Measurements from ENCODE around the gene STK39.
"Not testable (repeated sequence)": the region's sequence is repeated elsewhere in the genome, so short reads cannot be mapped to it uniquely, and the experiment has no call there.

STK39 gene

DNA sequence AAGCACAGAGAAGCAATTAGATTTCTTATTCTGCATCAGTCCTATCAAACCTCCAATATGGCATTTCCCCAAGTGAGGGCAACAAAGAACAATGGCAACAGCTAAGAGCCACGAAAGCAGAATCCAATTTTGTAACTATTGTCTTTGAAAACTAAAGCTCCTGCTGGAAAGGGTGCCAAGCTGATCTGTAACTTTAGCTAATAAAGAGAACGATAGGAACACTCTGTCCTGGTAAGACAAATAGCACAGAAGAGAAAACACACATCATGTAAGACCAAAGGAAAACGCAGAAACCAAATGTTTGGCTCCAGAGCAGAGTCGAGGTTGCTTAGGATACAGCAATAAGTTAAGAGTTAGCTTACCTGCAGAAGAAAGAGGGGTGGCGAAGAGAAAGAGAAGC is 160.5 kb downstream of the STK39 start:
- H3K27ac ChIP-seq (ENCODE audit: low read length): no peak overlapping the region
- no peak overlapping the region for H3K4me3 ChIP-seq (ENCODE audit: low read length in 2 of 2)
- no peaks in the 10 kb centered on the region for H3K27me3 ChIP-seq (ENCODE audit: control insufficient read depth in 1 of 2, insufficient read depth in 2 of 2, low read length in 2 of 2)
- no peaks in the 10 kb centered on the region for H3K4me1 ChIP-seq (ENCODE audit: control insufficient read depth, insufficient read depth, low read length)
- H3K9ac ChIP-seq (ENCODE audit: low read length in 2 of 2): no peak overlapping the region
- peaks cover 0 to 4% of the 10 kb centered on the region in 2 donors for H3K36me3 ChIP-seq (ENCODE audit: control insufficient read depth in 2 of 2, insufficient read depth in 2 of 2, low read length in 2 of 2)
- H3K9me3 ChIP-seq (ENCODE audit: control insufficient read depth in 2 of 2, low read length in 2 of 2): no peaks in the 10 kb centered on the region

DNA sequence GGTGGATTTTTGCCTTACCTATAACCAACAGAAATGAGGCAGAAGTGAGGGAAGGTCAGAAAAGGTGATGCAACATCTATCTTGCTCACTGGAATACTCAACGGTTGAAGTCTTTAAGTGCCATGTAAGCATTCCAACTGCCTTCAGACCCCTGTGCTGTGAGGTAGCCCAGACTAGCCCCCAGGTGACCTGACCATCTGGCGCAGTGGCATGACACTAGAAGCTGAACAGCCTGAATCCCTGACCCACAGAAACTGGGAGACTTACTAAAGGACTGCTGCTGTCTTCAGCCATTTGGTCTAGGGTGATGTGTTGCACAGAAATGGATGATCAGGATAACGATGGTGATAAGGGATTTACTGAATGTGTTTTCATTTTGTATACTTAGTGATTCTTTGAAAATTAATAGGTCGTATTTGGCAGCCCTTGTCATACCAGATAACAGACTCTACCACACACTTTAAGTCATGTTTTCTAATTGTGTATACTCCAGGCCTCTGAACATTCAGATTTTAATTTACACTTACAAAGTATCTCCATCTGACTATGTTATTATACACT is 161.5 kb downstream of the STK39 start:
- H3K27ac ChIP-seq (ENCODE audit: low read length): no peak overlapping the region

DNA sequence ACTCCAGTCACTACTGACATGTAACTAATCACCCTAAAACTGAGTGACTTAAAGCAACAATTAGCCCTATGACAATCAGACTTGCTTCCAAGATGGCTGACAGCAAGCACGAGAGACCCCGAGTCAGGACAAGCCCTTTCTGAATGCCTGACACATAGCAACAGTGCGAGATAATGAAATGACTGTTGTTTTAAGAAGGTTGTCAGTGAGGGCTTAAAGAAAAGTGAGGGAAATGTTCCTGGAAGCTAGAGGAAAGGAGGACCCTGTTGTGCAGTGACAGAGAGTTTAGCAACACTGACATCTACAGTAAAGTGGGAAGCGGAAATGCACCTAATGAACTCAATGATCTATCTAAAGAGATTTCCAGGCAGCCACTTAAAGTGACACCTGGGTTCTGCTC is 163.1 kb downstream of the STK39 start:
- H3K27me3 ChIP-seq (ENCODE audit: control insufficient read depth in 1 of 2, insufficient read depth in 2 of 2, low read length in 2 of 2): no peaks in the 10 kb centered on the region
- H3K9ac ChIP-seq (ENCODE audit: low read length in 2 of 2): no peak overlapping the region
- no peak overlapping the region for H3K27ac ChIP-seq (ENCODE audit: low read length)
- H3K36me3 ChIP-seq (ENCODE audit: control insufficient read depth in 2 of 2, insufficient read depth in 2 of 2, low read length in 2 of 2): no peaks in the 10 kb centered on the region
- no peaks in the 10 kb centered on the region for H3K4me1 ChIP-seq (ENCODE audit: control insufficient read depth, insufficient read depth, low read length)
- H3K4me3 ChIP-seq (ENCODE audit: low read length in 2 of 2): no peak overlapping the region
- no peaks in the 10 kb centered on the region for H3K9me3 ChIP-seq (ENCODE audit: control insufficient read depth in 2 of 2, low read length in 2 of 2)

More for the DNA sequence above, 161.5 kb downstream of the STK39 start:
- Histone ChIP-seq H3K4me3 (ENCODE audit: low read length in 2 of 2) (no peak overlapping the region), H3K27me3 (ENCODE audit: control insufficient read depth in 1 of 2, insufficient read depth in 2 of 2, low read length in 2 of 2) (no peaks in the 10 kb centered on the region), H3K9ac (ENCODE audit: low read length in 2 of 2) (no peak overlapping the region), H3K36me3 (ENCODE audit: control insufficient read depth in 2 of 2, insufficient read depth in 2 of 2, low read length in 2 of 2) (peaks cover 0 to 2% of the 10 kb centered on the region in 2 donors), H3K4me1 (ENCODE audit: control insufficient read depth, insufficient read depth, low read length) (no peaks in the 10 kb centered on the region), H3K9me3 (ENCODE audit: control insufficient read depth in 2 of 2, low read length in 2 of 2) (no peaks in the 10 kb centered on the region)

DNA sequence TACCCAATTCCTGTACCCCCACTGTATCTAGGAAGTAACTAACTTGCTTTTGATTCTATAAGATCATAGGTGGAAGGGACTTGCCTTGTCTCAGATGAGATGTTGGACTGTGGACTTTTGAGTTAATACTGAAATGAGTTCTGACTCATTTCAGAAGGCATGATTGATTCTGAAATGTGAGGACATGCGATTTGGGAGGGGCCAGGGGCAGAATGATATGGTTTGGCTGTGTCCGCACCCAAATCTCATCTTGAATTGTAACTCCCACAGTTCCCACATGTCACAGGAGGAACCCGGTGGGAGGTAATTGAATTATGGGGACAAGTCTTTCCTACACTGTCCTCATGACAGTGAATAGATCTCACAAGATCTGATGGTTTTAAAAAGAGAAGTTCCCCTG is 165.9 kb downstream of the STK39 start:
- H3K4me1 ChIP-seq (ENCODE audit: control insufficient read depth, insufficient read depth, low read length); H3K36me3 ChIP-seq (ENCODE audit: control insufficient read depth in 2 of 2, insufficient read depth in 2 of 2, low read length in 2 of 2); H3K9ac ChIP-seq (ENCODE audit: low read length in 2 of 2); H3K4me3 ChIP-seq (ENCODE audit: low read length in 2 of 2); H3K27me3 ChIP-seq (ENCODE audit: control insufficient read depth in 1 of 2, insufficient read depth in 2 of 2, low read length in 2 of 2); H3K9me3 ChIP-seq (ENCODE audit: control insufficient read depth in 2 of 2, low read length in 2 of 2); H3K27ac ChIP-seq (ENCODE audit: low read length): not testable (repeated sequence)

DNA sequence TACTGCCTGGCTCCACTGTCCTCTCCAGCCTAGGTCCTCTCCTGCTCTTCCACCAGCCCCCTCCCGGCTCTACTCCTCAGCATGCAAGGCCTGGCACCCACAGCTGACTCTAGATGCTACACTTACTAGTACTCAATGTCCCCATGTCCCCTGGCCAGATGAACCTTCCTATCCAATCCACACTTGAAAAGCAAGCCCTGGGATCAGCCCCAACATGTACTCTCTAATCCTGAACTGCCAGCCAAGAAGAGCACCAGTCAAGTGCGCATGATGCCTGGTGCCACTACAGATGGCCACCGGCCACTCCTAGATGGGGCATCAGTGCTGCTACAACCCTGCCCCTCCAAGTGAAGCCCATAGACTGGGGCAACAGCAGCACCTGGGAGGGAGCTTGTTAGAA is 168.2 kb downstream of the STK39 start:
- Histone ChIP-seq H3K36me3 (ENCODE audit: control insufficient read depth in 2 of 2, insufficient read depth in 2 of 2, low read length in 2 of 2) (peaks cover 3% of the 10 kb centered on the region in 2 donors), H3K4me3 (ENCODE audit: low read length in 2 of 2) (no peak overlapping the region), H3K27me3 (ENCODE audit: control insufficient read depth in 1 of 2, insufficient read depth in 2 of 2, low read length in 2 of 2) (no peaks in the 10 kb centered on the region), H3K27ac (ENCODE audit: low read length) (no peak overlapping the region), H3K9ac (ENCODE audit: low read length in 2 of 2) (no peak overlapping the region), H3K9me3 (ENCODE audit: control insufficient read depth in 2 of 2, low read length in 2 of 2) (no peaks in the 10 kb centered on the region), H3K4me1 (ENCODE audit: control insufficient read depth, insufficient read depth, low read length) (no peaks in the 10 kb centered on the region)

DNA sequence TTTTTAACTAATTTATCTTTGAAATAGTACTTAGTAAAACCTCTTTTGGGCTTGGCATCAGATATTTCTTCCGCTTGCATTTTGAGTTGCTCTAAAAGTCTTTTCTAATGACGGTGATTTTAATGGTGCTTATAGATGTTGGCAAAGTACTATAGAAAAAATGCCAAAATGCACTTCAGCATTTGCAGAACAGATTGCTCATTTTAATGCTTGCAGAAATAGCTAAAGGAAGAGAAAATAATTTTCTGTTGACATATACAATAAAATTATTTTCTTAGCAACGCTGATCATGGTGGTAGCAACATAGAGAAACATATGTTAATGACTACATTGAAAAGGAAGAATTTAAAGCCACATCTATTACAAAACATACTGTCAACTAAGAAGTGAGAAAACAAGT is 170.7 kb downstream of the STK39 start:
- Histone ChIP-seq H3K4me3 (ENCODE audit: low read length in 2 of 2) (no peak overlapping the region), H3K36me3 (ENCODE audit: control insufficient read depth in 2 of 2, insufficient read depth in 2 of 2, low read length in 2 of 2) (peaks cover 3 to 6% of the 10 kb centered on the region in 2 donors), H3K27ac (ENCODE audit: low read length) (no peak overlapping the region), H3K9me3 (ENCODE audit: control insufficient read depth in 2 of 2, low read length in 2 of 2) (no peaks in the 10 kb centered on the region), H3K4me1 (ENCODE audit: control insufficient read depth, insufficient read depth, low read length) (no peaks in the 10 kb centered on the region), H3K27me3 (ENCODE audit: control insufficient read depth in 1 of 2, insufficient read depth in 2 of 2, low read length in 2 of 2) (no peaks in the 10 kb centered on the region), H3K9ac (ENCODE audit: low read length in 2 of 2) (no peak overlapping the region)

DNA sequence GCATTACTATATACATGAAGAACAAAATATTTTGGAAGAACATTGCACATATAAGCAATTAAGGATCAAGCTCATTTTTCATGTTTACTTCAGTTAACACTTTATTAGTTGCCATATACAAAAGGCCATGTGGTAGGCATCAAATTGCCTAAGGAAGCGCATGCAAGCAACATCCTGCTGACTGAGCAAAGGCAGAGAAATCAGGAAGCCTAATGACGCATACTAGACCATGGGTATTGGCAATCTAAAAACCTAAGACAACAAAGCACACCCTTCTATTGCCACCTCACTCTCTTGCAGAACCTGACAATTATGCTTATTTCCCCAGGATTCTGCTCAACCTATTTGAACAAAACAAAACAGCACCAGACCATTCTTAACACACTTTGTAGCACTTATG is 171.9 kb downstream of the STK39 start:
- Histone ChIP-seq H3K27ac (ENCODE audit: low read length) (no peak overlapping the region), H3K4me3 (ENCODE audit: low read length in 2 of 2) (no peak overlapping the region), H3K27me3 (ENCODE audit: control insufficient read depth in 1 of 2, insufficient read depth in 2 of 2, low read length in 2 of 2) (no peaks in the 10 kb centered on the region), H3K4me1 (ENCODE audit: control insufficient read depth, insufficient read depth, low read length) (no peaks in the 10 kb centered on the region), H3K9ac (ENCODE audit: low read length in 2 of 2) (no peak overlapping the region), H3K9me3 (ENCODE audit: control insufficient read depth in 2 of 2, low read length in 2 of 2) (no peaks in the 10 kb centered on the region), H3K36me3 (ENCODE audit: control insufficient read depth in 2 of 2, insufficient read depth in 2 of 2, low read length in 2 of 2) (peaks cover 3 to 6% of the 10 kb centered on the region in 2 donors)

DNA sequence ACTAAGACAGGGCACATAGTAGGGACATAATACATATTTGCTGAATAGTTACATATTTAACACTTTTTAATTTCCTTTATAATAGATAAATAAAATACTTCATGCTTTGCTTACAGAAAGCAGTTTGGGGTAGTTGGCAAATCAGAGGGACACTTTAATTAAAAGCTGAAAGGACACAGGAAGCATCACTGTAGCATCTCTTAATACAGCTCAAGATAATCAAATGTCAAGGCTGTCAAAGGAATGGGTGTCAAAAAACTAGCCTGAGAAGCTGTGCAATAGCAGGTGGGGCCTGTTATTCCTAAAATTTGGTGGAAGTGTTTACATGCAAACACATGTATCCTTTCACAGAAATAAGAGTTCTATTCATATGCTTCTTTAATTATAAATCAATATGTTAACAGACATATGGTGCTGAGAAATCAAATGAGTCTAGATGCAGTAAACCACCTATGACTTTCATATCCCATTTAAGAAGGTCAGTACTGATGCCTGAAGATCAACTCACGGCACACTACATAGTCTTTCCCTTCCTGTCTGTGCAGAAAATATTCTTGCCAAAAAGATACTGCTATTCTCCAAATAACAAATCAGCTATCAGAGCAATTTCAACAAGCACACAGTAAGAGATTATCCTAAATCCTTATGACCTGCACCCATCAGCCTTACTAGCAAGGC is 174.6 kb downstream of the STK39 start:
- Histone ChIP-seq H3K4me3 (ENCODE audit: low read length in 2 of 2) (no peak overlapping the region), H3K27ac (ENCODE audit: low read length) (no peak overlapping the region), H3K36me3 (ENCODE audit: control insufficient read depth in 2 of 2, insufficient read depth in 2 of 2, low read length in 2 of 2) (peaks cover 5 to 11% of the 10 kb centered on the region in 2 donors), H3K27me3 (ENCODE audit: control insufficient read depth in 1 of 2, insufficient read depth in 2 of 2, low read length in 2 of 2) (no peaks in the 10 kb centered on the region), H3K4me1 (ENCODE audit: control insufficient read depth, insufficient read depth, low read length) (no peaks in the 10 kb centered on the region), H3K9ac (ENCODE audit: low read length in 2 of 2) (no peak overlapping the region), H3K9me3 (ENCODE audit: control insufficient read depth in 2 of 2, low read length in 2 of 2) (no peaks in the 10 kb centered on the region)

DNA sequence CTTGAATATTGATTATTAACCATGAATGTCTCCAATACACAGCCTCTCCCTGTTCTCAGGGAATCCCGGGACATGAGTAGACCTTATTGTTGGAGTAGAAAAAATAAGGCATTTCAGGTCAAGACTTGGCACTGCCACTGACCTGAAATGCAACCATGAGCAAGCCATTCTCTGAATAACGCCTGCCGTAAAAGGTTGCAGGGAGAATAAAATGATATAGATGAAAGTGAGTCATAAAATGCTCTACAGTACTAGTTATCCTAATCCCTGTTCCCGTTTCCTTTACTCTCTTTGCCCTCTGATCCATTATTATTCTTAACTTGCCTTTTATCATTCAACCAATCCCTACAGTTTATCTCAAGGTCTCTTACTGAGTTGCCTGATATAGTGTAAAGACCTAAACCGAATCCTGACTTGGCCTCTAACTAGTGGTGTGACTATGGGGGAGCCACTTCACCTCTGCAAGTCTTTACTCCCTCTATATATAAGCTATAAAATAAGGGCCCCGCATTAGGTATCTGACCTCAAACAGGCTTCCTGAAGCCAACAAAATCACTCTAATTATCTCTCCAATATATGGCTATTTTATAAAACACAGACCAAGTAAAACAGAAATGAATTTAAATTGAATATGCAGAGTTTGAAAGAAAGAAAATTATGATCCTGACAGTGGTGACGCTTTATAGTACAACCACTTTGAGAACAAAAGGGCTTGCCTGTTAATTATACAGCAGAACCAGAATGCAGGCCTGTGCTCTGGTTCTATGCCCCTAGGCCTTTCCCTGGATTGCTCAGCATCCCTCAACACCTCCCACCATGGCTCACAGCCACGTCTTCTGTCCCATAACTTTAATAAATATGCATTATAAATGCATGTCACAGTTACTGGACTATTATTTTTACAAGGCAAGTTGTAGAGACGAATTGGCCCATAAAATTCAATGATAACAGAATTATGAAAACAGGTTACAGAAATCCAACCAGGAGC is 183.1 kb downstream of the STK39 start:
- Histone ChIP-seq H3K4me3 (ENCODE audit: low read length in 2 of 2) (no peak overlapping the region), H3K4me1 (ENCODE audit: control insufficient read depth, insufficient read depth, low read length) (no peaks in the 10 kb centered on the region), H3K36me3 (ENCODE audit: control insufficient read depth in 2 of 2, insufficient read depth in 2 of 2, low read length in 2 of 2) (peaks cover 12 to 14% of the 10 kb centered on the region in 2 donors), H3K27me3 (ENCODE audit: control insufficient read depth in 1 of 2, insufficient read depth in 2 of 2, low read length in 2 of 2) (no peaks in the 10 kb centered on the region), H3K27ac (ENCODE audit: low read length) (no peak overlapping the region), H3K9me3 (ENCODE audit: control insufficient read depth in 2 of 2, low read length in 2 of 2) (no peaks in the 10 kb centered on the region), H3K9ac (ENCODE audit: low read length in 2 of 2) (no peak overlapping the region)

DNA sequence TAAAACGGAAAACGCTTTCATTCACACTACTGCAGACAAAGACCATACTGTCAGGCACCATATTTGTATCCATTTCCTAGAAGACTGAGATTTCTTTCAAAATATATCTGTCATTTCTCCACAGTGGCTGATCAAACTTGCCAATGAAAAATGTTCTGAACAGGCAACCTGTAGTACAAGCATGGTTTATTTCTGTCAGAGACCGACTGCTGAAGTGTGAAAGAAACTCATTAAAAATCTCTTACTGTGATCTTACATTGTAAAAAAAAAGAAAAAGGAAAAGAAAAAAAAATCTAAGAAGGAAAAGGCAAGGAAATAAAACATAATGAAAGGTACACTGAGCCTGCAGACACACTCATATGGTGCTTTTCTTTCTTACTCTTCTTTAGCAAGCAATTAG is 184.5 kb downstream of the STK39 start:
- Histone ChIP-seq H3K36me3 (ENCODE audit: control insufficient read depth in 2 of 2, insufficient read depth in 2 of 2, low read length in 2 of 2) (peaks cover 10 to 17% of the 10 kb centered on the region in 2 donors), H3K4me3 (ENCODE audit: low read length in 2 of 2) (no peak overlapping the region), H3K4me1 (ENCODE audit: control insufficient read depth, insufficient read depth, low read length) (no peaks in the 10 kb centered on the region)

More for the DNA sequence above, 184.5 kb downstream of the STK39 start:
- Histone ChIP-seq H3K27ac (ENCODE audit: low read length) (no peak overlapping the region), H3K27me3 (ENCODE audit: control insufficient read depth in 1 of 2, insufficient read depth in 2 of 2, low read length in 2 of 2) (no peaks in the 10 kb centered on the region), H3K9ac (ENCODE audit: low read length in 2 of 2) (no peak overlapping the region), H3K9me3 (ENCODE audit: control insufficient read depth in 2 of 2, low read length in 2 of 2) (no peaks in the 10 kb centered on the region)
